Activated CD8-positive, alpha-beta T cell treated with anti-CD3 and anti-CD28 coated beads for 36 hours (primary cell): ENCODE measurements around the gene IGF2R. TPM values are rescaled to one million over a fixed set of nuclear protein-coding genes. Genes with fewer than 3 reads are reported as not detected.

Source experiments
- ATAC-seq: fragments of 200-7000 bp; cut with Tn5 transposase; one replicate; pipeline ENCODE4 v1.10.0; 2021; ENCODE audit warnings: mild to moderate bottlenecking, moderate library complexity
- CTCF ChIA-PET: fragments of 350-600 bp; sonication (Branson Sonifier 250); formaldehyde crosslinking; loops from one replicate; lab custom pipeline; 2021; ENCODE audit warnings: antibody characterized with exemption; lab: Charles Lee
- POLR2A ChIA-PET: fragments of 350-600 bp; sonication (Branson Sonifier 250); formaldehyde crosslinking; loops from one replicate; lab custom pipeline; 2021; ENCODE audit warnings: antibody characterized with exemption; lab: Charles Lee
- DNase-seq: peaks from one replicate; pipeline ENCODE4 v3.0.0-alpha.2; 2020
- H3K27ac Mint-ChIP-seq: one replicate; pipeline ENCODE4 v1.8.0; 2021; ENCODE audit warnings: mild to moderate bottlenecking, mixed read lengths
- H3K27me3 Mint-ChIP-seq: one replicate; pipeline ENCODE4 v1.8.0; 2021; ENCODE audit warnings: mixed read lengths
- H3K36me3 Mint-ChIP-seq: one replicate; pipeline ENCODE4 v1.8.0; 2021; ENCODE audit warnings: low read depth, mixed read lengths
- H3K4me1 Mint-ChIP-seq: one replicate; pipeline ENCODE4 v1.8.0; 2021; ENCODE audit warnings: low read depth, mixed read lengths
- H3K4me3 Mint-ChIP-seq: one replicate; pipeline ENCODE4 v1.8.0; 2021; ENCODE audit warnings: mild to moderate bottlenecking, moderate library complexity, mixed read lengths
- H3K9me3 Mint-ChIP-seq: one replicate; pipeline ENCODE4 v1.8.0; 2021; ENCODE audit warnings: mixed read lengths
- intact Hi-C: fragments of 100-400 bp; cut with micrococcal nuclease; formaldehyde crosslinking; loops from one replicate; pipeline ENCODE4 v1.10.0; 2022
- total RNA-seq, 2 experiments: library from RNA; stranded (reverse); gene quantifications; one replicate each; pipeline ENCODE4 v1.2.3, GENCODE V29; 2021
- TF ChIP-seq, protein P1 (sequence below): fragments of 200-600 bp; IDR thresholded peaks from one replicate; pipeline ENCODE4 v1.8.0; 2022; ENCODE audit warnings: antibody characterized with exemption, mild to moderate bottlenecking

IGF2R gene
- total RNA-seq, 2 experiments from 2014 or later = 81.7 to 82.4 TPM

DNA sequence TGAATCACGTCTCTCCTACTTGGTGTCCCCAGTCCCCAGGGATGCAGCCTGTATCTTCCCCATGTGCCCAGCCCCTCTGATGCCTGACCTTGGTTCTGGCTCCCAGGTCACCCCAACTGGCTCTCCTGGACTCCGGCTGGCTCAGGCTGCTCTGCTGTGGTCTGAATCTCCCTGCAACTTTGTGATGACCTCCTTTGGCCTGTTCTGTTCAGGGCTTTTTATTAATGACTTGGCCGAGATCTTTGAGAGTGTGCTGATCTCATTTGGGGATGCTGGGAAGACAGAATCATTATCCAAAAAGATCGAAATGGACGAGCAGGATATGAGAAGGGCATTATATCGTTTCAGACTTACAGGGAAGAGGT, 67.4 kb downstream of the IGF2R start:
- peaks cover 60% of the 10 kb centered on the region for H3K36me3 Mint-ChIP-seq
- no peak overlapping the region for H3K27ac Mint-ChIP-seq

GRCh38 chr6:160036790-160037206, 67.9 kb downstream of the IGF2R start:
- no peak overlapping the region for H3K4me3 Mint-ChIP-seq
- TF ChIP-seq, protein P1, sequence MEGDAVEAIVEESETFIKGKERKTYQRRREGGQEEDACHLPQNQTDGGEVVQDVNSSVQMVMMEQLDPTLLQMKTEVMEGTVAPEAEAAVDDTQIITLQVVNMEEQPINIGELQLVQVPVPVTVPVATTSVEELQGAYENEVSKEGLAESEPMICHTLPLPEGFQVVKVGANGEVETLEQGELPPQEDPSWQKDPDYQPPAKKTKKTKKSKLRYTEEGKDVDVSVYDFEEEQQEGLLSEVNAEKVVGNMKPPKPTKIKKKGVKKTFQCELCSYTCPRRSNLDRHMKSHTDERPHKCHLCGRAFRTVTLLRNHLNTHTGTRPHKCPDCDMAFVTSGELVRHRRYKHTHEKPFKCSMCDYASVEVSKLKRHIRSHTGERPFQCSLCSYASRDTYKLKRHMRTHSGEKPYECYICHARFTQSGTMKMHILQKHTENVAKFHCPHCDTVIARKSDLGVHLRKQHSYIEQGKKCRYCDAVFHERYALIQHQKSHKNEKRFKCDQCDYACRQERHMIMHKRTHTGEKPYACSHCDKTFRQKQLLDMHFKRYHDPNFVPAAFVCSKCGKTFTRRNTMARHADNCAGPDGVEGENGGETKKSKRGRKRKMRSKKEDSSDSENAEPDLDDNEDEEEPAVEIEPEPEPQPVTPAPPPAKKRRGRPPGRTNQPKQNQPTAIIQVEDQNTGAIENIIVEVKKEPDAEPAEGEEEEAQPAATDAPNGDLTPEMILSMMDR = no peak
- no peak overlapping the region for H3K27ac Mint-ChIP-seq
- no peaks in the 10 kb centered on the region for H3K9me3 Mint-ChIP-seq
- intact Hi-C loops = no loop called here
- DNase-seq (no peak), ATAC-seq (no peak)
- ChIA-PET POLR2A (no interaction called here), CTCF (interaction anchor here (0.9 to 1.4 kb wide), 5 partner anchors 10 to 316 kb away, joined by 3 to 5 read pairs (median 3); no protein-coding TSS in a partner anchor)
- peaks cover 56% of the 10 kb centered on the region for H3K36me3 Mint-ChIP-seq
- H3K27me3 Mint-ChIP-seq = no peaks in the 10 kb centered on the region
- H3K4me1 Mint-ChIP-seq = peaks cover 8% of the 10 kb centered on the region

More for the DNA sequence above, 67.4 kb downstream of the IGF2R start:
- Mint-ChIP-seq H3K4me1 (peaks cover 8% of the 10 kb centered on the region), H3K9me3 (no peaks in the 10 kb centered on the region), H3K4me3 (no peak overlapping the region), H3K27me3 (no peaks in the 10 kb centered on the region)
- intact Hi-C loops = no loop called here
- ChIA-PET CTCF (interaction anchor here (0.9 to 1.3 kb wide), 3 partner anchors 14 to 316 kb away, joined by 3 to 5 read pairs (median 3); no protein-coding TSS in a partner anchor), POLR2A (no interaction called here)
- no peak for ATAC-seq
- DNase-seq = no peak
- TF ChIP-seq, protein P1 = no peak

GRCh38 chr6:160038479-160038878, 69.6 kb downstream of the IGF2R start:
- no peaks in the 10 kb centered on the region for H3K27me3 Mint-ChIP-seq
- H3K27ac Mint-ChIP-seq = peak overlapping the region; percentile 14
- intact Hi-C loops = no loop called here
- ChIA-PET POLR2A (interaction anchor here (0.8 kb wide), 1 partner anchor 69 kb away, joined by 3 read pairs; no protein-coding TSS in a partner anchor), CTCF (interaction anchor here (1.4 to 1.5 kb wide), 2 partner anchors 9 to 12 kb away, joined by 3 read pairs; no protein-coding TSS in a partner anchor)
- no peak for ATAC-seq
- no peaks in the 10 kb centered on the region for H3K9me3 Mint-ChIP-seq
- no peak for DNase-seq
- H3K4me1 Mint-ChIP-seq = peaks cover 8% of the 10 kb centered on the region
- H3K4me3 Mint-ChIP-seq = no peak overlapping the region
- H3K36me3 Mint-ChIP-seq = peaks cover 53% of the 10 kb centered on the region
- TF ChIP-seq, protein P1 = no peak

- no peak for ATAC-seq
- Mint-ChIP-seq H3K4me1 (peaks cover 8% of the 10 kb centered on the region), H3K4me3 (no peak overlapping the region), H3K27me3 (no peaks in the 10 kb centered on the region), H3K9me3 (no peaks in the 10 kb centered on the region), H3K36me3 (peaks cover 62% of the 10 kb centered on the region), H3K27ac (peak overlapping the region; percentile 6)
- no peak for DNase-seq
- ChIA-PET POLR2A (interaction anchor here (0.8 kb wide), 1 partner anchor 70 kb away, joined by 3 read pairs; no protein-coding TSS in a partner anchor), CTCF (interaction anchor here (1.5 kb wide), 2 partner anchors 8 to 33 kb away, joined by 3 to 5 read pairs; no protein-coding TSS in a partner anchor)
- TF ChIP-seq, protein P1 = no peak
- intact Hi-C loops = no loop called here
Measured at GRCh38 chr6:160039441-160039840, 70.6 kb downstream of the IGF2R start.

DNA sequence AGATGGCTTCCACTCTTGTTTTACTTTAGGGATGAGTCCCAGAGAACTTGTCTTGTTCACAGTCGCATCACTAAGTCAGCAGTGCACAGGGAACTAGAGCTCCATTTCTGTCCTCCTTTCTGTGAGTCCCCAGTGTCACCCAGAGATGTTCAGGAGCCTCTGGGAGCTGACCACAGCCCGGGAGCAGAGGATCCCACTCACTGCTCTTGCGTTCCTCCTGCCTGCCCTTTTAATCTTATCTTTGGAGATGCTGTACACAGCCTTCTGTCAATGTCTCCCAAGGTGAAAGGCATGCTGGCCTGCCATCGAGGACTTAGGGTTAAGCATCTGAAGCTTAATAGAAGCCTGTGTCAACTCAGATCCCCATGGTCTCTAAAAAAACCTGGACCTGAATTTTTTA, 71.2 kb downstream of the IGF2R start:
- ATAC-seq = no peak
- Mint-ChIP-seq H3K36me3 (peaks cover 61% of the 10 kb centered on the region), H3K27ac (peak overlapping the region; percentile 6), H3K4me3 (no peak overlapping the region), H3K9me3 (no peaks in the 10 kb centered on the region), H3K4me1 (peaks cover 8% of the 10 kb centered on the region), H3K27me3 (no peaks in the 10 kb centered on the region)
- TF ChIP-seq, protein P1 = no peak
- DNase-seq = no peak
- POLR2A ChIA-PET = no interaction called here
- CTCF ChIA-PET = interaction anchor here (0.9 to 1.5 kb wide), 2 partner anchors 32 to 99 kb away, joined by 3 to 5 read pairs; no protein-coding TSS in a partner anchor
- intact Hi-C loops = no loop called here
